DND-41 (cell line): ENCODE results near the gene ARTN.

Experiments
- EZH2 ChIP-seq: IDR thresholded peaks from 3 replicates; pipeline ENCODE4 v1.6.1; 2012; ENCODE audit warnings: borderline replicate concordance, low read depth, mild to moderate bottlenecking, moderate library complexity, low read length, inconsistent platforms; ENCODE audit not compliant: severe bottlenecking
- TF ChIP-seq, protein P1 (sequence below): IDR thresholded peaks from 2 replicates; pipeline ENCODE4 v1.5.1; 2012; ENCODE audit warnings: borderline replicate concordance, low read length, moderate library complexity, mild to moderate bottlenecking; ENCODE audit not compliant: poor library complexity, severe bottlenecking; ENCODE audit errors: extremely low read depth

DNA sequence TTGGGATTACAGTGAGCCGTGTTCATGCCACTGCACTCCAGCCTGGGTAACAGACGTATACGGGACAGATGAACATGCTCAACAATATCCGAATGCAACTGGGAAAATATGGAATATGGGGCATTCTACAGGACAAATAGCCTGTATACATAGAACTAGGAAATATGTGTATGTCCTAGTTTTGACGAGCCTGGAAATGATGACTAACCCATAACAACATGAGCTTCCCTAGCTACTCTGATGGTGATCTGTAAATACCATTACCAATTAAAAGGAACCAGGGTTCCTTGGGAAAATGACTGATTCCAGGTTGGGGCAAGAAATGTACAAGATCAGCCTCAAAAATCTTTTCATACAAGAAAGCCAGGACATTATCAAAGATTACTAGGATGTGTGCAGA, 42.8 kb upstream of the ARTN start:
- TF ChIP-seq, protein P1, sequence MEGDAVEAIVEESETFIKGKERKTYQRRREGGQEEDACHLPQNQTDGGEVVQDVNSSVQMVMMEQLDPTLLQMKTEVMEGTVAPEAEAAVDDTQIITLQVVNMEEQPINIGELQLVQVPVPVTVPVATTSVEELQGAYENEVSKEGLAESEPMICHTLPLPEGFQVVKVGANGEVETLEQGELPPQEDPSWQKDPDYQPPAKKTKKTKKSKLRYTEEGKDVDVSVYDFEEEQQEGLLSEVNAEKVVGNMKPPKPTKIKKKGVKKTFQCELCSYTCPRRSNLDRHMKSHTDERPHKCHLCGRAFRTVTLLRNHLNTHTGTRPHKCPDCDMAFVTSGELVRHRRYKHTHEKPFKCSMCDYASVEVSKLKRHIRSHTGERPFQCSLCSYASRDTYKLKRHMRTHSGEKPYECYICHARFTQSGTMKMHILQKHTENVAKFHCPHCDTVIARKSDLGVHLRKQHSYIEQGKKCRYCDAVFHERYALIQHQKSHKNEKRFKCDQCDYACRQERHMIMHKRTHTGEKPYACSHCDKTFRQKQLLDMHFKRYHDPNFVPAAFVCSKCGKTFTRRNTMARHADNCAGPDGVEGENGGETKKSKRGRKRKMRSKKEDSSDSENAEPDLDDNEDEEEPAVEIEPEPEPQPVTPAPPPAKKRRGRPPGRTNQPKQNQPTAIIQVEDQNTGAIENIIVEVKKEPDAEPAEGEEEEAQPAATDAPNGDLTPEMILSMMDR = no peak
- no peak for TF ChIP-seq EZH2
